MCF 10A (cell line): ENCODE results near the gene DGKG. TPM values are rescaled to one million over a fixed set of nuclear protein-coding genes. Genes with fewer than 3 reads are reported as not detected.

Experiments used
- BruUV-seq: library from RNA; stranded (reverse); fragments of 400-500 nt; replicated peaks from 2 replicates; lab custom pipeline; 2021; lab: Mats Ljungman, UMichigan
- CTCF ChIA-PET: fragments of 300-600 bp; sonication (Branson Sonifier 250); formaldehyde crosslinking; extraction: SDS; loops from one replicate; lab custom pipeline; 2021; ENCODE audit warnings: antibody characterized with exemption, inconsistent platforms; lab: Yijun Ruan, JAX
- POLR2A ChIA-PET: fragments of 300-600, 350-650 bp; sonication (Branson Sonifier 250); formaldehyde crosslinking; extraction: SDS; loops from one replicate; lab custom pipeline; 2020; ENCODE audit warnings: antibody characterized with exemption, inconsistent platforms; lab: Yijun Ruan, JAX
- DNase-seq: peaks from one replicate; pipeline ENCODE4 v3.0.0-alpha.2; 2018; ENCODE audit not compliant: unreplicated experiment
- H3K27ac Mint-ChIP-seq: one replicate; pipeline ENCODE4 v1.8.0; 2022; ENCODE audit warnings: mild to moderate bottlenecking, low read depth, mixed read lengths; ENCODE audit not compliant: unreplicated experiment
- H3K27me3 Mint-ChIP-seq: one replicate; pipeline ENCODE4 v1.8.0; 2022; ENCODE audit warnings: mixed read lengths; ENCODE audit not compliant: insufficient read depth, unreplicated experiment
- H3K36me3 Mint-ChIP-seq: one replicate; pipeline ENCODE4 v1.8.0; 2022; ENCODE audit warnings: mild to moderate bottlenecking, moderate library complexity, mixed read lengths; ENCODE audit not compliant: insufficient read depth, unreplicated experiment
- H3K4me1 Mint-ChIP-seq: one replicate; pipeline ENCODE4 v1.8.0; 2022; ENCODE audit warnings: mixed read lengths; ENCODE audit not compliant: insufficient read depth, unreplicated experiment
- H3K4me3 Mint-ChIP-seq: one replicate; pipeline ENCODE4 v1.8.0; 2022; ENCODE audit warnings: mild to moderate bottlenecking, moderate library complexity, mixed read lengths; ENCODE audit not compliant: unreplicated experiment
- H3K9me3 Mint-ChIP-seq: one replicate; pipeline ENCODE4 v1.8.0; 2022; ENCODE audit warnings: mixed read lengths; ENCODE audit not compliant: unreplicated experiment
- intact Hi-C: fragments of 100-400 bp; cut with micrococcal nuclease; formaldehyde crosslinking; loops from 2 replicates; pipeline ENCODE4 v1.14.1; 2022
- total RNA-seq: library from RNA; stranded (reverse); gene quantifications from 2 replicates; pipeline ENCODE4 v1.2.3, GENCODE V29; 2022
- TF ChIP-seq, protein P1 (sequence below): fragments of 200-600 bp; IDR thresholded peaks from one replicate; pipeline ENCODE4 v1.8.0; 2022; ENCODE audit warnings: antibody characterized with exemption, mild to moderate bottlenecking; ENCODE audit not compliant: unreplicated experiment

The DGKG gene
- total RNA-seq, 1 experiment from 2014 or later = not detected

DNA sequence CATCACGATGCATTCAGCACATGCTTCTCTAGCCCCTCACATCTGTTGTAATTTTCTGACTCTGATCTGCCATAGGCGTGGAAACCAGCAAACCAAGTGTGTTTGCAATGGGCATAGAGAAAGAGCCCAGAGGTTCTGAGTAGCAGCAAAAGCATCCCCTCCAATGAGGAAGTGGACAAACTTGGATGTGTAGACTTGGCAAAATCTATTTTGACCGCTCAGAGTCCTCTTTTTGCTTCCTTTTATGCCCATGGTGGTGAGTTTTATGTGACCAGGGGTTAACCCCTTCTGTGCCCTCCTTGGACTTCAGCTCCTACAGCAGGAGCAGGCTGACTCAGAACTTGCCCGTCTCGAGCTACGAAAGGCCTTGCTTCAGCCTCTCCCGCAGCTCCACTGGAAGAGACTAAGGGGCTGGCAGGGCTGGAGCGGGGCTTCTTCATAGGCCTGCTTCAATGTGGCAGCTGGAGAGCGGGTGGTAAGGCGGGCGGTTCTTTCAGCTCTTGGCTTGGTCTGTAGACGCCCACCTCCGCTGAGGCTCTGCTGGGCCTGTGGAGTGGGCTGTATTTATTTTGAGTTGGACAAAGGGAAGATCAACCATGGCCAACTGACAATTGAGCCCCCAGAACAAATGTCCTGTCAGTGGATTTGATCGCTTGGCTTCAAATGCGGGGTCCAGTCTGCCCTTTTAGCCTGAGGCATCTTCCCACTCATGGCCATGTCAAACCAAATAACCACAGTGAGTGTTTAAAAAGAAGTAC, 246.6 kb downstream of the DGKG start:
- Mint-ChIP-seq H3K4me1 (peaks cover 7% of the 10 kb centered on the region), H3K27me3 (peaks cover 30% of the 10 kb centered on the region), H3K4me3 (no peak overlapping the region), H3K36me3 (no peaks in the 10 kb centered on the region), H3K9me3 (no peaks in the 10 kb centered on the region), H3K27ac (no peak overlapping the region)
- ChIA-PET CTCF (no interaction called here), POLR2A (interaction anchor here (0.7 kb wide), 1 partner anchor 28 kb away, joined by 3 read pairs; no protein-coding TSS in a partner anchor)
- intact Hi-C loops = no loop called here
- TF ChIP-seq, protein P1, sequence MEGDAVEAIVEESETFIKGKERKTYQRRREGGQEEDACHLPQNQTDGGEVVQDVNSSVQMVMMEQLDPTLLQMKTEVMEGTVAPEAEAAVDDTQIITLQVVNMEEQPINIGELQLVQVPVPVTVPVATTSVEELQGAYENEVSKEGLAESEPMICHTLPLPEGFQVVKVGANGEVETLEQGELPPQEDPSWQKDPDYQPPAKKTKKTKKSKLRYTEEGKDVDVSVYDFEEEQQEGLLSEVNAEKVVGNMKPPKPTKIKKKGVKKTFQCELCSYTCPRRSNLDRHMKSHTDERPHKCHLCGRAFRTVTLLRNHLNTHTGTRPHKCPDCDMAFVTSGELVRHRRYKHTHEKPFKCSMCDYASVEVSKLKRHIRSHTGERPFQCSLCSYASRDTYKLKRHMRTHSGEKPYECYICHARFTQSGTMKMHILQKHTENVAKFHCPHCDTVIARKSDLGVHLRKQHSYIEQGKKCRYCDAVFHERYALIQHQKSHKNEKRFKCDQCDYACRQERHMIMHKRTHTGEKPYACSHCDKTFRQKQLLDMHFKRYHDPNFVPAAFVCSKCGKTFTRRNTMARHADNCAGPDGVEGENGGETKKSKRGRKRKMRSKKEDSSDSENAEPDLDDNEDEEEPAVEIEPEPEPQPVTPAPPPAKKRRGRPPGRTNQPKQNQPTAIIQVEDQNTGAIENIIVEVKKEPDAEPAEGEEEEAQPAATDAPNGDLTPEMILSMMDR = no peak
- no peak for DNase-seq
- no TSS peak for BruUV-seq

DNA sequence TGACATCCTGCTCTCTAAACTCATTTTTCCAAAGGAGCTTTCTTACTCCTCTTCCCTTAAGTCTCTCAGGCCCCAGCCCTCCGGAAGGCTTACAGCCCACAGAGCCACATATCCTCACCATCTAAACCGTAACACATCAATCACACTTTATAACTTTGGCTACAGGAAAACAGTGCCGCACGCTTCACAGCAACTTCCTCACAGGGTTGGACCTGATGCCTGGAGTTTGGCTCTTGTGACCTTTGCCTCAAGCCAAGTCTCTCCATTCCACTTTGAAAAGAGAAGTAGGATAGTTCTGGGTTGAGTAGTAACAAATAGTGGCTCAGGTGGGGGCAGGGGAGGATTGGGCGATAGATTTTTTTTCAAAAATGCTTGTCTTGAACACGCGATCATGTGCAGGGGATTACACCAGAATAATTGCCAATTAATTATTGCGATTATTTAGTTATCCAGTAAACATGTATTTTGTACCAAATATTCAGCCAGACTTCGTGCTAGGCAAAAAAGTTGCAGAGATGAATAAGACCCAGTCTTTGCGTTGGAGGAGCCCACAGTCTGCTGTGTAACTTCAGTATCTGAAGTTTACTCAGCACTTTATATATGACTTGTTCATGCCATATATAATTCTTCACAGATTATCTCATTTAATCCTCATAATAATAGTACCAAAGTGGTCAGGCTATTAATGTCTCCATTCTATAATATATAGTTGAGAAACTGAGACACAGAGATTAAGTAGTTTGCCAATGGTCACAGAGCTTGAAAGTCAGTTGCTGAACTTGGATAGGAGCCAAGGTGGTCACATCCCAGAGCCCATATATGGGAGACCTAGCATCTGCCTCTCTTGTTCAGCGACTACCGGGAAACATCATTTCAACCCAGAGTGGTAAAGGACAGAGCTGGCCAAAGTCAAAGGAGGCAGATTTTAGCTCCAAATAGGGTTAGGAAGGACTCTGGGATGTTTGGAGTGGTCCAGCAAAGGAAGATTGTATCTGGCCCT, 250.8 kb downstream of the DGKG start:
- intact Hi-C loops = no loop called here
- H3K27me3 Mint-ChIP-seq = no peaks in the 10 kb centered on the region
- CTCF ChIA-PET = interaction anchor here (0.7 to 1.1 kb wide), 3 partner anchors 73 to 429 kb away, joined by 3 read pairs; no protein-coding TSS in a partner anchor
- H3K27ac Mint-ChIP-seq = peak overlapping the region; percentile 90
- no peak for DNase-seq
- BruUV-seq = no TSS peak
- H3K4me1 Mint-ChIP-seq = peaks cover 17% of the 10 kb centered on the region
- H3K36me3 Mint-ChIP-seq = peaks cover 11% of the 10 kb centered on the region
- TF ChIP-seq, protein P1 = no peak
- no peaks in the 10 kb centered on the region for H3K9me3 Mint-ChIP-seq
- peak overlapping the region; percentile 95 for H3K4me3 Mint-ChIP-seq
- POLR2A ChIA-PET = interaction anchor here (0.5 to 3.7 kb wide), 2 partner anchors 10 to 504 kb away, joined by 3 to 13 read pairs; no protein-coding TSS in a partner anchor

DNA sequence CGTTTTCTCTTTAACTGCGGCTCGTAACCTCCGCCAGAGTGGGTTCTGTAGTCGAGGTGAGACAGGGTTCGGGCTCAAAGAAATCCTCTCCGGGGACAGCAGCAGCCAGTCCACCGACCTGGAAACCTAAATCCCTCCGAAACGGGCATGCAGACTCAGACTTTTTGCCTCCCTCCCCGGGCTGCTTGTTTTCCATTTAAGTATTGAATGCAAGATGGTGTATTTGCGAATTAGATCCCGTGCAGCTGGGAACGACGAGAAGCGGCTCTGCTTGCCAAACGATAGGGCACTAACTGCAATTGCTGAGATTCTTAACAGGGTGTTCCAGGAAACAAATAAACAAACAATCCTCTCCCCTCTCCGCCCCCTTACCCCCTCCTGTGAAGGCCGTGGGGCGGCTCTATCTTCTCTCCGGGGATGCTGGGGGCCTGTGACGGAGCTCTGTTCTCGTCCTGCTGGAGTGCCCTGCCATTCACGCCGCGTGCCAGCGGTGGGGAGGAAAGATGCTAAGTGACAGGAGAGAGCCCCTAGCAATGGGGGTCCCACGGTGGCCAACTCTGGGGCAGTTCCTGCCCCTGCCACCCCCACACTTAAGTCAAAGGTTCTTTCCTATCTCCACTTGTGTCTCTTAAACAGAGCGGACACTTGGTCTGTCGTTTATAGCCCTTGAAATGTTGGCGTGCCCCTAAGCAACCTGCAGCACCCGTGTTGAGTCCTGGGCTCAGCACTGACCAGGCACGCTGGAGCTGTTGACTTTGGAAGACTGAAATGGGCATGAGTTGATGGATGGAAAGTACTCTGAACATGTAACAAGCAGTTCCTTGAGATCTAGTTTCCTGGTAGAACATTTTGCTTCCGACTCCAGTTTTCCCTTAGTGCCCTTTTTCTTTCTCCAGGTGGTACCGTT, 251.9 kb downstream of the DGKG start:
- Mint-ChIP-seq H3K36me3 (peaks cover 11% of the 10 kb centered on the region), H3K9me3 (no peaks in the 10 kb centered on the region), H3K4me1 (peaks cover 22% of the 10 kb centered on the region), H3K27ac (peak overlapping the region; percentile 90), H3K27me3 (no peaks in the 10 kb centered on the region), H3K4me3 (peak overlapping the region; percentile 95)
- TF ChIP-seq, protein P1 = no peak
- POLR2A ChIA-PET = interaction anchor here (0.6 to 3.7 kb wide), 11 partner anchors 9 to 507 kb away, joined by 3 to 25 read pairs (median 3); partner anchors contain the start of gene DNAJB11
- no peak for DNase-seq
- intact Hi-C loops = loop anchor here (2.0 to 10.0 kb wide), 2 partner anchors 125 to 435 kb away; partner anchors contain the start of gene CRYGS
- CTCF ChIA-PET = interaction anchor here (0.9 to 1.1 kb wide), 3 partner anchors 127 to 430 kb away, joined by 3 to 5 read pairs (median 3); no protein-coding TSS in a partner anchor
- no TSS peak for BruUV-seq
